Effector memory CD4-positive, alpha-beta T cell (primary cell): Measurements from ENCODE around the gene ST6GALNAC2.

ENCODE experiments used
- DNase-seq, 3 donors: peaks; one replicate each; pipeline ENCODE4 v3.0.0-alpha.2; 2020
- H3K27ac ChIP-seq: 2 replicates; pipeline ENCODE4 v1.7.0; 2013; ENCODE audit warnings: mild to moderate bottlenecking, low read length, moderate library complexity; ENCODE audit not compliant: insufficient read depth, poor library complexity, severe bottlenecking
- H3K27me3 ChIP-seq: replicated peaks from 2 replicates; pipeline ENCODE4 v1.7.0; 2013; ENCODE audit warnings: mild to moderate bottlenecking, low read length; ENCODE audit not compliant: insufficient read depth, control insufficient read depth, poor library complexity, severe bottlenecking
- H3K36me3 ChIP-seq: 2 replicates; pipeline ENCODE4 v1.7.0; 2013; ENCODE audit warnings: mild to moderate bottlenecking, low read length, moderate library complexity; ENCODE audit not compliant: control insufficient read depth, insufficient read depth
- H3K4me1 ChIP-seq: 2 replicates; pipeline ENCODE4 v1.7.0; 2013; ENCODE audit warnings: low read length, mild to moderate bottlenecking; ENCODE audit not compliant: control insufficient read depth, insufficient read depth, poor library complexity, severe bottlenecking
- H3K4me3 ChIP-seq: 2 replicates; pipeline ENCODE4 v1.7.0; 2013; ENCODE audit warnings: low read length, low read depth, mild to moderate bottlenecking; ENCODE audit not compliant: insufficient read depth, poor library complexity, severe bottlenecking
- H3K9me3 ChIP-seq: 2 replicates; pipeline ENCODE4 v1.7.0; 2013; ENCODE audit warnings: mild to moderate bottlenecking, low read length, moderate library complexity; ENCODE audit not compliant: control insufficient read depth

Gene ST6GALNAC2

DNA sequence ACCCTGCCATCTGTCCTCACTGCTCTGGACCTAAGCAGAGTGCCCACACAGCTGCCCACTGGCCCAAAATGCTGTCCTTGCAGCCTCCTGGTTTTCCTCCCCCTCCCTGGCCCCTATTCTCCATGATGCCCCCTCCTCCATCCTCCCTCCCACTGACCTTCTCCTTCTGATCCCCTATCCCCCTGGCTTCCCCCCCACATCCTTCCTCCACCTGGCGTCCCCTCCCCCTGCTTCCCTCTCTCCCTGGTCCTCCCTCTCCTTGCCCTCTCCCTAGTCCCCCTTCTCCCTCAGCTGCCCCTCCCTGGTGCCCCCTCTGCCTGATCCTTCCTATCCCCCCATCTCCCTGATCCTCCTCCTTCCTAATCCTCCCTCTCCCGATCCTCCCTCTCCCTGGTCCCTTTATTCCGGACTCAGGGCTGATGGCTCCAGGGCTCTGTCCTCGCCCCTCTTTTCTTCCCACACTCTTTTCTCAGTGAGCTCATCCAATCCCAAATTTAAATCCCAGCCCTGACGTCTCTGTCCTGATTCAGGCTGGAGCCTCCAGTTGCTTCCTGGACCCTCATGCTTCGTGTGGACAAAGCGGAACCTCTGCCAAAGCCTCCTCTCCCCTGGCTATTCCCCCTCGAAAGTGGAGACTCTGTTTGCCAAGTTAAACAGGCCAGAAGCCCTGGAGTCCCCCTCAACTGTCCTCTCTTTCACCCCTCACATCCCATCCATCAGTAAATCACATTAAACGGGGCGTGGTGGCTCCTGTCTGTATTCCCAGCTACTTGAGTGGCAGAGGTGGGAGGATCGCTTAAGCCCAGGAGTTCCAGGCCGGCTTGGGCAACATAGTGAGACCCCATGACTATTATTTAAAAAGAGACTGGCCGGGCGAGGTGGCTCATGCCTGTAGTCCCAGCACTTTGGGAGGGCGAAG is 66.4 kb downstream of the ST6GALNAC2 start:
- Histone ChIP-seq H3K4me3 (no peak overlapping the region), H3K4me1 (peaks cover 39% of the 10 kb centered on the region), H3K27me3 (no peaks in the 10 kb centered on the region), H3K36me3 (no peaks in the 10 kb centered on the region), H3K27ac (peak overlapping the region; percentile 23), H3K9me3 (no peaks in the 10 kb centered on the region)
- no peak for DNase-seq

DNA sequence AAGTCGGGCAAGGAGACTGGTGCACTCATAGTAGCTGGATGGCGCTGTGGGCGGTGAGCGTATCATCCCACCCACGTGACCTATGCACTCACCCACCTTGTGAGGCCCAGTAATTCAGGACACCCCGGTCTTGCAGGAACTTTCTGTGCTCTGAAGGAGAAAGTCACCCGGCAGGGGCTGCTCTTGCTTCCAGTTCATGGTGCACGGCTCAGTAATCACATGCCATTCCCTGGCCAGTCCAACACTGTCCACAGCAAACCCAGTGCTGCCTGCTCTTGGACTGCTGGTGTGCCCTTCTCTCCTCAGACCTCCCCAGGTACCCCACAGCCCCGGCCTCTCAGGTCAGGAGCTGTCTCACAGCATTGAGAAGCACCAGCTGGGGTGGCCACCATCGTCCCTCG is 68.0 kb downstream of the ST6GALNAC2 start:
- no peak for DNase-seq
- Histone ChIP-seq H3K9me3 (no peaks in the 10 kb centered on the region), H3K27ac (peak overlapping the region; percentile 90), H3K36me3 (no peaks in the 10 kb centered on the region), H3K4me1 (peaks cover 40% of the 10 kb centered on the region), H3K27me3 (no peaks in the 10 kb centered on the region), H3K4me3 (no peak overlapping the region)
